ENCODE measurements around the gene GPR137. TPM values are rescaled to one million over a fixed set of nuclear protein-coding genes. Genes with fewer than 3 reads are reported as not detected.

Gene GPR137
- total RNA-seq, 1 donor = 10.8 TPM

GRCh38 chr11:64264371-64264852, 21.2 kb upstream of the GPR137 start:
- no peak for DNase-seq (ENCODE audit: low read depth)
- TF ChIP-seq CTCF (IDR thresholded peaks at IDR 0.05; ENCODE audit: insufficient read depth, low read depth, low read length) = no peak
- no peak overlapping the region for H3K4me3 ChIP-seq (ENCODE audit: low read depth, low read length)

GRCh38 chr11:64265176-64266160, 20.2 kb upstream of the GPR137 start:
- H3K4me3 ChIP-seq (ENCODE audit: low read depth, low read length) = no peak overlapping the region
- TF ChIP-seq CTCF (IDR thresholded peaks at IDR 0.05; ENCODE audit: insufficient read depth, low read depth, low read length) = no peak
- DNase-seq (ENCODE audit: low read depth) = no peak

DNA sequence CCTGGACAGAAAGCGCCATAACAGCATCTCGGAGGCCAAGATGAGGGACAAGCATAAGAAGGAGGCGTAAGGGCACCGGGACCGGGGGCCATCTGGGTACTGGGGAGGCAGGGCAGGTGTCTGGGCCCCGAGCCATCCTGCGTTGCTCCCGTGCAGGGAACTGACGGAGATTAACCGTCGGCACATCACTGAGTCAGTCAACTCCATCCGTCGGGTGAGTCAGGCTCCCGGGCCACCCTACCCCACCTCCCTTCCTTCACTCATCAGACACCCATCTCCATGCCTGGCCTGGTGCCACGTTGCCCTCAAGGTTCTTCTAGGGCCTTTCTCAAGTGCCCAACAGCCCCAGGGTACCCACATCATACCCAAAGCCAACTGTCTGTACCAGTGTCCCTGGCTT, 19.3 kb upstream of the GPR137 start:
- no peak overlapping the region for H3K4me3 ChIP-seq (ENCODE audit: low read depth, low read length)
- TF ChIP-seq CTCF (IDR thresholded peaks at IDR 0.05; ENCODE audit: insufficient read depth, low read depth, low read length) = no peak
- no peak for DNase-seq (ENCODE audit: low read depth)

GRCh38 chr11:64267207-64267945, 18.3 kb upstream of the GPR137 start:
- no peak overlapping the region for H3K4me3 ChIP-seq (ENCODE audit: low read depth, low read length)
- no peak for DNase-seq (ENCODE audit: low read depth)
- no peak for TF ChIP-seq CTCF (IDR thresholded peaks at IDR 0.05; ENCODE audit: insufficient read depth, low read depth, low read length)

- DNase-seq (ENCODE audit: low read depth) = peak; percentile 88
- TF ChIP-seq CTCF (IDR thresholded peaks at IDR 0.05; ENCODE audit: insufficient read depth, low read depth, low read length) = peak; percentile 2
- peak overlapping the region; percentile 76 for H3K4me3 ChIP-seq (ENCODE audit: low read depth, low read length)
These were observed 17.4 kb upstream of the GPR137 start for GRCh38 chr11:64268025-64268892.

DNA sequence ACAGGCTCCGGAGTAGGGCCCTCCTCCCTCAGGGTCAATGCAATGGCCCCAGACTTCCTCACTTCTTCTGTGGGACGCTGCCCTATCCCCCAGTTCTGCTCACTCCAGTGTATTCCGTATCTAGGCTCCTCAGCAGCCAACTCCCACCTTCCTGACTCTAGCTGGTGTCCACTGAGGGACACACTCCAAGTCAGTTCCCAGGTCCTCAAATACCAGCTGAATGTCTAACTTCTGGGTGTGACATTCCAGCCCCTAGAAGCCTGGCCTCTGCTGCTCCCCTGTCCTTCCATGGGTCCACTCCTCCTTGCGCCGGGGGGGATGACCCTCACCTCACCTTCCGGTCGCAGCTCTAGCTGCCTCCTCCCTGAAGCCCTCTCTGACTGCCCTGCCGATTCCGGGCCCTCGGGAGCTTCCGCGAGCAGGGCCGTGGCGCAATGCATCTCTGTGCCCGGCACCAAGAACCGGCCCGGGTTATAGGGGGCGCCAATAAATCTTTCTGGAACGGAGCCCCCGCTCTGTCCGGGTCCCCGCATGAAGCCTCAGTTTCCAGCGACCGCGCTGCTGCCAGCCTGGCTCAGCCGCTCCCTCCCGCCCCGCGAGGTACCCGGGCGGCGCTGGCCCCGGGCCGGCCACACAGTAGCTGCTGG, 16.6 kb upstream of the GPR137 start:
- no peak for TF ChIP-seq CTCF (IDR thresholded peaks at IDR 0.05; ENCODE audit: insufficient read depth, low read depth, low read length)
- H3K4me3 ChIP-seq (ENCODE audit: low read depth, low read length) = peak overlapping the region; percentile 76
- peak; percentile 53 for DNase-seq (ENCODE audit: low read depth)

Measured in fibroblast of villous mesenchyme (primary cell).